NCI-H524 (cell line): ENCODE results near the gene SPATA6L.
"Not testable (repeated sequence)": the region's sequence is repeated elsewhere in the genome, so short reads cannot be mapped to it uniquely, and the experiment has no call there.

Experiments
- DNase-seq, 2 experiments: peaks; one replicate each; lab custom pipeline; 2025; lab: John Stamatoyannopoulos, UW

The SPATA6L gene

GRCh38 chr9:4622016-4622415 is 44.3 kb downstream of the SPATA6L start:
- DNase-seq = no peak

- DNase-seq = no peak
These were observed 45.3 kb downstream of the SPATA6L start for GRCh38 chr9:4620881-4621555.

GRCh38 chr9:4620057-4620765 is 46.1 kb downstream of the SPATA6L start:
- no peak for DNase-seq

GRCh38 chr9:4618700-4619099 is 47.6 kb downstream of the SPATA6L start:
- DNase-seq = no peak

- no peak for DNase-seq
These were observed 48.5 kb downstream of the SPATA6L start for GRCh38 chr9:4617752-4618151.

- DNase-seq = no peak
These were observed 50.5 kb downstream of the SPATA6L start for GRCh38 chr9:4615778-4616177.

GRCh38 chr9:4615251-4615650 is 51.0 kb downstream of the SPATA6L start:
- DNase-seq = no peak

GRCh38 chr9:4614627-4615026 is 51.7 kb downstream of the SPATA6L start:
- DNase-seq = no peak

- not testable (repeated sequence) for DNase-seq
These were observed 60.2 kb downstream of the SPATA6L start for GRCh38 chr9:4606033-4606432.

GRCh38 chr9:4604678-4605095 is 61.6 kb downstream of the SPATA6L start:
- DNase-seq = peak; percentile 66 to 81

GRCh38 chr9:4603830-4604229 is 62.5 kb downstream of the SPATA6L start:
- no peak for DNase-seq

GRCh38 chr9:4600368-4600767 is 65.9 kb downstream of the SPATA6L start:
- no peak for DNase-seq

GRCh38 chr9:4596165-4596922 is 69.9 kb downstream of the SPATA6L start:
- DNase-seq = no peak

- no peak for DNase-seq
These were observed 71.3 kb downstream of the SPATA6L start for GRCh38 chr9:4594994-4595393.

- no peak for DNase-seq
These were observed 71.7 kb downstream of the SPATA6L start for GRCh38 chr9:4594545-4594944.

- DNase-seq = peak in 1 of 2 experiments; percentile 12
These were observed 73.4 kb downstream of the SPATA6L start for GRCh38 chr9:4592886-4593285.

- no peak for DNase-seq
These were observed 74.0 kb downstream of the SPATA6L start for GRCh38 chr9:4592295-4592694.

- DNase-seq = no peak
These were observed 75.2 kb downstream of the SPATA6L start for GRCh38 chr9:4591123-4591500.

- DNase-seq = no peak
These were observed 75.7 kb downstream of the SPATA6L start for GRCh38 chr9:4590430-4591122.

- DNase-seq = no peak
These were observed 77.6 kb downstream of the SPATA6L start for GRCh38 chr9:4588721-4589120.

GRCh38 chr9:4585135-4585534 is 81.1 kb downstream of the SPATA6L start:
- no peak for DNase-seq

- DNase-seq = no peak
These were observed 81.6 kb downstream of the SPATA6L start for GRCh38 chr9:4584636-4585035.
